Adipocyte (in vitro differentiated cells): ENCODE data around the gene ACAT2.
"Not testable (repeated sequence)": the region's sequence is repeated elsewhere in the genome, so short reads cannot be mapped to it uniquely, and the experiment has no call there.

ENCODE experiments used
- DNase-seq: peaks from one replicate; pipeline ENCODE4 v3.0.0-alpha.2; 2015; ENCODE audit warnings: low read depth
- H3K27me3 ChIP-seq: replicated peaks from 2 replicates; pipeline ENCODE4 v1.7.0; 2013; ENCODE audit warnings: mild to moderate bottlenecking, low read length, moderate library complexity; ENCODE audit not compliant: control insufficient read depth, insufficient read depth
- H3K36me3 ChIP-seq: 2 replicates; pipeline ENCODE4 v1.7.0; 2013; ENCODE audit warnings: low read length, mild to moderate bottlenecking, moderate library complexity; ENCODE audit not compliant: control insufficient read depth, insufficient read depth, severe bottlenecking
- H3K4me1 ChIP-seq: 2 replicates; pipeline ENCODE4 v1.7.0; 2013; ENCODE audit warnings: mild to moderate bottlenecking, low read length, moderate library complexity; ENCODE audit not compliant: control insufficient read depth, insufficient read depth
- H3K4me3 ChIP-seq: 2 replicates; pipeline ENCODE4 v1.7.0; 2013; ENCODE audit warnings: mild to moderate bottlenecking, low read length, moderate library complexity
- H3K9ac ChIP-seq: 2 replicates; pipeline ENCODE4 v1.7.0; 2013; ENCODE audit warnings: mild to moderate bottlenecking, low read length, moderate library complexity
- H3K9me3 ChIP-seq: 2 replicates; pipeline ENCODE4 v1.7.0; 2013; ENCODE audit warnings: mild to moderate bottlenecking, low read length, moderate library complexity; ENCODE audit not compliant: control insufficient read depth

Gene ACAT2

GRCh38 chr6:159722655-159723054 is 39.2 kb upstream of the ACAT2 start:
- Histone ChIP-seq H3K27me3 (no peaks in the 10 kb centered on the region), H3K36me3 (no peaks in the 10 kb centered on the region), H3K9me3 (no peaks in the 10 kb centered on the region), H3K9ac (no peak overlapping the region), H3K4me3 (no peak overlapping the region), H3K4me1 (peaks cover 17% of the 10 kb centered on the region)
- DNase-seq = no peak

- Histone ChIP-seq H3K36me3 (no peaks in the 10 kb centered on the region), H3K4me1 (peaks cover 11% of the 10 kb centered on the region), H3K4me3 (no peak overlapping the region), H3K27me3 (no peaks in the 10 kb centered on the region), H3K9me3 (no peaks in the 10 kb centered on the region), H3K9ac (no peak overlapping the region)
- no peak for DNase-seq
Observed at GRCh38 chr6:159723259-159723658, 38.6 kb upstream of the ACAT2 start.

- no peak overlapping the region for H3K9ac ChIP-seq
- no peaks in the 10 kb centered on the region for H3K27me3 ChIP-seq
- H3K36me3 ChIP-seq = no peaks in the 10 kb centered on the region
- no peak for DNase-seq
- H3K4me1 ChIP-seq = peaks cover 21% of the 10 kb centered on the region
- H3K4me3 ChIP-seq = no peak overlapping the region
- H3K9me3 ChIP-seq = no peaks in the 10 kb centered on the region
Observed at GRCh38 chr6:159724778-159725177, 37.1 kb upstream of the ACAT2 start.

GRCh38 chr6:159725208-159725607 is 36.6 kb upstream of the ACAT2 start:
- H3K4me1 ChIP-seq = peaks cover 25% of the 10 kb centered on the region
- H3K4me3 ChIP-seq, H3K9me3 ChIP-seq, H3K27me3 ChIP-seq, H3K36me3 ChIP-seq, DNase-seq, H3K9ac ChIP-seq: not testable (repeated sequence)

GRCh38 chr6:159726255-159726917 is 35.5 kb upstream of the ACAT2 start:
- Histone ChIP-seq H3K9me3 (no peaks in the 10 kb centered on the region), H3K4me3 (peak overlapping the region; percentile 90), H3K27me3 (no peaks in the 10 kb centered on the region), H3K9ac (peak overlapping the region; percentile 93), H3K4me1 (peaks cover 29% of the 10 kb centered on the region), H3K36me3 (peaks cover 3% of the 10 kb centered on the region)
- DNase-seq = no peak

- H3K4me3 ChIP-seq = peak within 1 kb of the TSS; percentile 98
- peak; percentile 97 for DNase-seq
- H3K4me1 ChIP-seq = peaks cover 29% of the 10 kb centered on the region
- no peaks in the 10 kb centered on the region for H3K9me3 ChIP-seq
- peak within 1 kb of the TSS; percentile 99 for H3K9ac ChIP-seq
- H3K36me3 ChIP-seq = peaks cover 4% of the 10 kb centered on the region
- H3K27me3 ChIP-seq = no peaks in the 10 kb centered on the region
Observed at GRCh38 chr6:159726918-159727716, 34.7 kb upstream of the ACAT2 start, which contains the start of gene WTAP. TSS of gene WTAP (plus strand) at chr6:159727506. CDS start at chr6:159736266, 8,760 bp downstream.

- H3K9ac ChIP-seq = peak overlapping the region; percentile 99
- DNase-seq = peak; percentile 67
- no peaks in the 10 kb centered on the region for H3K27me3 ChIP-seq
- peak overlapping the region; percentile 98 for H3K4me3 ChIP-seq
- H3K9me3 ChIP-seq = no peaks in the 10 kb centered on the region
- H3K4me1 ChIP-seq = peaks cover 29% of the 10 kb centered on the region
- peaks cover 4% of the 10 kb centered on the region for H3K36me3 ChIP-seq
Observed at GRCh38 chr6:159727717-159728445, 34.0 kb upstream of the ACAT2 start.

GRCh38 chr6:159728531-159728964 is 33.3 kb upstream of the ACAT2 start:
- Histone ChIP-seq H3K9me3 (no peaks in the 10 kb centered on the region), H3K27me3 (no peaks in the 10 kb centered on the region), H3K36me3 (peaks cover 4% of the 10 kb centered on the region), H3K9ac (peak overlapping the region; percentile 99), H3K4me1 (peaks cover 29% of the 10 kb centered on the region), H3K4me3 (peak overlapping the region; percentile 98)
- DNase-seq = peak; percentile 50

- Histone ChIP-seq H3K27me3 (no peaks in the 10 kb centered on the region), H3K9me3 (no peaks in the 10 kb centered on the region), H3K9ac (peak overlapping the region; percentile 99), H3K36me3 (peaks cover 4% of the 10 kb centered on the region), H3K4me3 (peak overlapping the region; percentile 98), H3K4me1 (peaks cover 29% of the 10 kb centered on the region)
- peak; percentile 31 for DNase-seq
Observed at GRCh38 chr6:159729598-159730331, 32.1 kb upstream of the ACAT2 start.

- no peak for DNase-seq
- H3K9me3 ChIP-seq = no peaks in the 10 kb centered on the region
- peaks cover 4% of the 10 kb centered on the region for H3K36me3 ChIP-seq
- H3K4me1 ChIP-seq = peaks cover 28% of the 10 kb centered on the region
- peak overlapping the region; percentile 99 for H3K9ac ChIP-seq
- H3K27me3 ChIP-seq = no peaks in the 10 kb centered on the region
- peak overlapping the region; percentile 98 for H3K4me3 ChIP-seq
Observed at GRCh38 chr6:159730332-159730676, 31.5 kb upstream of the ACAT2 start.
